Neural cell (in vitro differentiated cells): Measurements from ENCODE around the gene RERGL. TPM values are rescaled to one million over a fixed set of nuclear protein-coding genes. Genes with fewer than 3 reads are reported as not detected.

ENCODE experiments used
- H2AFZ ChIP-seq: fragments of 200-600, 300-800 bp; sonication (generic), shearing (Covaris generic); 2 replicates; pipeline ENCODE4 v1.6.0; 2014; ENCODE audit warnings: low read depth, mild to moderate bottlenecking, antibody characterized with exemption, low read length, moderate library complexity
- H3F3A ChIP-seq: fragments of 200-600 bp; shearing (Covaris generic); 2 replicates; pipeline ENCODE4 v1.6.1; 2016; ENCODE audit warnings: mild to moderate bottlenecking, moderate library complexity, mixed read lengths, antibody characterized with exemption, low read length; ENCODE audit not compliant: insufficient read depth, poor library complexity, severe bottlenecking
- H3K27ac ChIP-seq: fragments of 200-600, 300-800 bp; sonication (generic), shearing (Covaris generic); 2 replicates; pipeline ENCODE4 v1.5.1; 2014; ENCODE audit warnings: mild to moderate bottlenecking, low read length, moderate library complexity
- H3K27me3 ChIP-seq: fragments of 300-800, 200-600 bp; sonication (generic), shearing (Covaris generic); 2 replicates; pipeline ENCODE4 v1.6.0; 2014; ENCODE audit warnings: mild to moderate bottlenecking, low read depth, low read length, moderate library complexity; ENCODE audit not compliant: insufficient read depth
- H3K36me3 ChIP-seq: fragments of 300-800, 200-600 bp; sonication (generic), shearing (Covaris generic); 2 replicates; pipeline ENCODE4 v1.5.1; 2014; ENCODE audit warnings: mild to moderate bottlenecking, antibody characterized with exemption, low read length, moderate library complexity; ENCODE audit not compliant: insufficient read depth
- H3K4me2 ChIP-seq: fragments of 300-800, 200-600 bp; sonication (generic), shearing (Covaris generic); 2 replicates; pipeline ENCODE4 v1.6.0; 2014; ENCODE audit warnings: mild to moderate bottlenecking, low read length
- H3K4me3 ChIP-seq: fragments of 300-800, 200-600 bp; sonication (generic), shearing (Covaris generic); 2 replicates; pipeline ENCODE4 v1.5.1; 2014; ENCODE audit warnings: mild to moderate bottlenecking, low read length, moderate library complexity
- H3K79me2 ChIP-seq: fragments of 200-600 bp; shearing (Covaris generic); replicated peaks from 2 replicates; pipeline ENCODE4 v1.6.0; 2014; ENCODE audit warnings: mild to moderate bottlenecking, low read length, moderate library complexity; ENCODE audit not compliant: insufficient read depth
- H3K9ac ChIP-seq: fragments of 300-800, 200-600 bp; sonication (generic), shearing (Covaris generic); 2 replicates; pipeline ENCODE4 v1.6.1; 2016; ENCODE audit warnings: mild to moderate bottlenecking, low read length, mixed read lengths
- H3K9me2 ChIP-seq: fragments of 200-600 bp; shearing (Covaris generic); 2 replicates; pipeline ENCODE4 v1.6.1; 2016; ENCODE audit warnings: mild to moderate bottlenecking, low read length, mixed read lengths; ENCODE audit not compliant: insufficient read depth
- H3K9me3 ChIP-seq: fragments of 200-600, 300-800 bp; sonication (generic), shearing (Covaris generic); 2 replicates; pipeline ENCODE4 v1.6.1; 2016; ENCODE audit warnings: mild to moderate bottlenecking, mixed run types, low read length, moderate library complexity, mixed read lengths
- H4K20me1 ChIP-seq: fragments of 200-600 bp; shearing (Covaris generic); 2 replicates; pipeline ENCODE4 v1.6.1; 2016; ENCODE audit warnings: mild to moderate bottlenecking, mixed run types; ENCODE audit not compliant: insufficient read depth
- EP300 ChIP-seq: fragments of 450-650 bp; conservative IDR thresholded peaks from 2 replicates; pipeline ENCODE4 v1.6.1; 2014; ENCODE audit warnings: antibody characterized with exemption, mild to moderate bottlenecking, moderate library complexity; ENCODE audit not compliant: poor library complexity, severe bottlenecking
- EZH2 ChIP-seq: fragments of 200-600, 300-800 bp; shearing (Covaris generic), sonication (generic); IDR thresholded peaks from 2 replicates; pipeline ENCODE4 v1.6.1; 2014; ENCODE audit warnings: antibody characterized with exemption, low read length, borderline replicate concordance, mild to moderate bottlenecking; ENCODE audit not compliant: insufficient read depth, poor library complexity, severe bottlenecking
- MXI1 ChIP-seq: fragments of 450-650 bp; conservative IDR thresholded peaks from 2 replicates; pipeline ENCODE4 v1.6.1; 2014; ENCODE audit warnings: antibody characterized with exemption, mild to moderate bottlenecking; ENCODE audit not compliant: poor library complexity, severe bottlenecking
- POLR2AphosphoS5 ChIP-seq: IDR thresholded peaks from 2 replicates; pipeline ENCODE4 v1.6.1; 2012
- RAD21 ChIP-seq: fragments of 450-650 bp; conservative IDR thresholded peaks from 2 replicates; pipeline ENCODE4 v1.6.1; 2014; ENCODE audit warnings: antibody characterized with exemption, mild to moderate bottlenecking, moderate library complexity
- SMC3 ChIP-seq: fragments of 450-650 bp; conservative IDR thresholded peaks from 2 replicates; pipeline ENCODE4 v1.6.1; 2014; ENCODE audit warnings: antibody characterized with exemption, mild to moderate bottlenecking, moderate library complexity; ENCODE audit not compliant: poor library complexity
- TAF1 ChIP-seq: IDR thresholded peaks from 2 replicates; pipeline ENCODE4 v1.6.1; 2012; ENCODE audit warnings: low read depth
- polyA plus RNA-seq: library from polyadenylated mRNA; depleted of rRNA; stranded (reverse); fragments of >200 nt; gene quantifications from 2 replicates; pipeline ENCODE4 v1.2.3, GENCODE V29; 2014
- TF ChIP-seq, protein P1 (sequence below): IDR thresholded peaks from 2 replicates; pipeline ENCODE4 v1.6.1; 2012; ENCODE audit warnings: borderline replicate concordance
- TF ChIP-seq, protein P2 (sequence below): fragments of 450-650 bp; IDR thresholded peaks from 2 replicates; pipeline ENCODE4 v1.5.1; 2014; ENCODE audit warnings: antibody characterized with exemption, mild to moderate bottlenecking, moderate library complexity; ENCODE audit not compliant: poor library complexity, severe bottlenecking

RERGL gene
- polyA plus RNA-seq, 1 donor from 2014 or later, result not detected

DNA sequence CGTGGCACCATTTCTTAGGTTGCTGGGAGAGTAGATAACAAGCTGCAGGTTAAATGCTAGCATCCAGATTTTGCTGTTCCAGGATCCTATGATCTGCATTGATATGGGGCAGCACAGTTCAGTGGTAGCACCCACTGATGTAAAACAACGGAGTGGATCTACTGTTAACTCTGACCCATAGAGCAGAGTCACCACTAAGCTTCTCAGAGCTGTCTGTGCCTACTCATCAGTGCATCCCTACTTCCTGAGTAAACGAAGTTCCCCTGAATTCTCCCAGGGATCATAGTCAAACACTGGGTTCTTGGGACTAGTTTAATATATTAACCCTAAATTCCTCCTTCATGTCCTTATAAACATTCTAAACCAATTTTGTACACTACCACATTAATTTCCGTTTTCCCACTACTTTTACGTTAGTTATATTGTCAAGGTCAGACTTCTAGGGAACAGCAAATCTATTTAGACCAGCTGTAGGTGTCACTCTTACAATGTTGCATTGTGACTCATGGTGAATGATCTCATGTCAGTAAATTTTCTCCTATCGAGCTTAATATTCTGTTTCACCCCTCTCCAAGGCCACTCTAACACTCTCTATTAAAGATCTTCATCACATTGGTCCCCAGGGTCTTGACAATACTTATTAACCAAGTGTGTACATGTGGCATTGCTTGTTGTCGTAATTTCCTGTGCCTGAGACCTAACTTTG, 10.3 kb downstream of the RERGL start:
- Histone ChIP-seq H3F3A (no peaks in the 10 kb centered on the region), H3K9me3 (no peaks in the 10 kb centered on the region), H3K79me2 (no peaks in the 10 kb centered on the region), H3K4me2 (no peak overlapping the region), H2AFZ (no peak overlapping the region), H3K9ac (no peak overlapping the region), H3K27ac (no peak overlapping the region), H3K36me3 (no peaks in the 10 kb centered on the region), H3K4me3 (no peak overlapping the region), H4K20me1 (no peaks in the 10 kb centered on the region), H3K27me3 (no peaks in the 10 kb centered on the region), H3K9me2 (no peaks in the 10 kb centered on the region)
- TF ChIP-seq, protein P1, sequence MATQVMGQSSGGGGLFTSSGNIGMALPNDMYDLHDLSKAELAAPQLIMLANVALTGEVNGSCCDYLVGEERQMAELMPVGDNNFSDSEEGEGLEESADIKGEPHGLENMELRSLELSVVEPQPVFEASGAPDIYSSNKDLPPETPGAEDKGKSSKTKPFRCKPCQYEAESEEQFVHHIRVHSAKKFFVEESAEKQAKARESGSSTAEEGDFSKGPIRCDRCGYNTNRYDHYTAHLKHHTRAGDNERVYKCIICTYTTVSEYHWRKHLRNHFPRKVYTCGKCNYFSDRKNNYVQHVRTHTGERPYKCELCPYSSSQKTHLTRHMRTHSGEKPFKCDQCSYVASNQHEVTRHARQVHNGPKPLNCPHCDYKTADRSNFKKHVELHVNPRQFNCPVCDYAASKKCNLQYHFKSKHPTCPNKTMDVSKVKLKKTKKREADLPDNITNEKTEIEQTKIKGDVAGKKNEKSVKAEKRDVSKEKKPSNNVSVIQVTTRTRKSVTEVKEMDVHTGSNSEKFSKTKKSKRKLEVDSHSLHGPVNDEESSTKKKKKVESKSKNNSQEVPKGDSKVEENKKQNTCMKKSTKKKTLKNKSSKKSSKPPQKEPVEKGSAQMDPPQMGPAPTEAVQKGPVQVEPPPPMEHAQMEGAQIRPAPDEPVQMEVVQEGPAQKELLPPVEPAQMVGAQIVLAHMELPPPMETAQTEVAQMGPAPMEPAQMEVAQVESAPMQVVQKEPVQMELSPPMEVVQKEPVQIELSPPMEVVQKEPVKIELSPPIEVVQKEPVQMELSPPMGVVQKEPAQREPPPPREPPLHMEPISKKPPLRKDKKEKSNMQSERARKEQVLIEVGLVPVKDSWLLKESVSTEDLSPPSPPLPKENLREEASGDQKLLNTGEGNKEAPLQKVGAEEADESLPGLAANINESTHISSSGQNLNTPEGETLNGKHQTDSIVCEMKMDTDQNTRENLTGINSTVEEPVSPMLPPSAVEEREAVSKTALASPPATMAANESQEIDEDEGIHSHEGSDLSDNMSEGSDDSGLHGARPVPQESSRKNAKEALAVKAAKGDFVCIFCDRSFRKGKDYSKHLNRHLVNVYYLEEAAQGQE, result no peak
- TF ChIP-seq EZH2, result no peak
- no peak for TF ChIP-seq SMC3
- TF ChIP-seq RAD21, result no peak
- no peak for TF ChIP-seq MXI1
- TF ChIP-seq TAF1, result no peak
- no peak for TF ChIP-seq POLR2AphosphoS5
- TF ChIP-seq EP300, result no peak
- TF ChIP-seq, protein P2, sequence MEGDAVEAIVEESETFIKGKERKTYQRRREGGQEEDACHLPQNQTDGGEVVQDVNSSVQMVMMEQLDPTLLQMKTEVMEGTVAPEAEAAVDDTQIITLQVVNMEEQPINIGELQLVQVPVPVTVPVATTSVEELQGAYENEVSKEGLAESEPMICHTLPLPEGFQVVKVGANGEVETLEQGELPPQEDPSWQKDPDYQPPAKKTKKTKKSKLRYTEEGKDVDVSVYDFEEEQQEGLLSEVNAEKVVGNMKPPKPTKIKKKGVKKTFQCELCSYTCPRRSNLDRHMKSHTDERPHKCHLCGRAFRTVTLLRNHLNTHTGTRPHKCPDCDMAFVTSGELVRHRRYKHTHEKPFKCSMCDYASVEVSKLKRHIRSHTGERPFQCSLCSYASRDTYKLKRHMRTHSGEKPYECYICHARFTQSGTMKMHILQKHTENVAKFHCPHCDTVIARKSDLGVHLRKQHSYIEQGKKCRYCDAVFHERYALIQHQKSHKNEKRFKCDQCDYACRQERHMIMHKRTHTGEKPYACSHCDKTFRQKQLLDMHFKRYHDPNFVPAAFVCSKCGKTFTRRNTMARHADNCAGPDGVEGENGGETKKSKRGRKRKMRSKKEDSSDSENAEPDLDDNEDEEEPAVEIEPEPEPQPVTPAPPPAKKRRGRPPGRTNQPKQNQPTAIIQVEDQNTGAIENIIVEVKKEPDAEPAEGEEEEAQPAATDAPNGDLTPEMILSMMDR, result no peak

DNA sequence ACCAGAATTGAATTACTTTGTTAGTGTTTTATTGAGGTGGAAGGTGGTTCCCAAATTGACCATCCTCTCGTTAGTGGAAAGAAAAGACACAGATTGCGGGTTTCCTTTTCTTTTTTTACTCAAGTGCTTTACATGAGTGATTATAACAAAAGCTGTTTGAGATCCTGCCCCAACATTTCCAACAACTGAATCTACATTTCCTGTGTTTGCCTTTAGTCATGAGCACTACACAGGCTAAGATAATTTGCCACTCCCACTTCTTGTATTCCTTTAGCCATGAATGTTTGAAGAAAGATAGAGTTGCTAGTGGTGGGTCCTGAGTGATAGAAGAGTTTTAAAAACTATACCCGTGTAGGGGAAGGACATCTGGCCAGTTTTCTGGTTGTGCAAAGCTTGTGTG, 16.0 kb downstream of the RERGL start:
- no peak overlapping the region for H3K27ac ChIP-seq
- no peak overlapping the region for H3K4me2 ChIP-seq
- H3F3A ChIP-seq, result no peaks in the 10 kb centered on the region
- H3K79me2 ChIP-seq, result no peaks in the 10 kb centered on the region
- TF ChIP-seq SMC3 (no peak), POLR2AphosphoS5 (no peak), RAD21 (no peak), EP300 (no peak), EZH2 (no peak), TAF1 (no peak), MXI1 (no peak)
- TF ChIP-seq, protein P1, result no peak
- TF ChIP-seq, protein P2, result no peak
- no peak overlapping the region for H3K9ac ChIP-seq
- H3K9me3 ChIP-seq, result no peaks in the 10 kb centered on the region
- no peaks in the 10 kb centered on the region for H3K27me3 ChIP-seq
- H3K36me3 ChIP-seq, result no peaks in the 10 kb centered on the region
- H2AFZ ChIP-seq, result no peak overlapping the region
- H3K4me3 ChIP-seq, result no peak overlapping the region
- no peaks in the 10 kb centered on the region for H4K20me1 ChIP-seq
- no peaks in the 10 kb centered on the region for H3K9me2 ChIP-seq
